Spinal cord (tissue), 10 donors: Measurements from ENCODE around the gene B3GNT9. TPM values are rescaled to one million over a fixed set of nuclear protein-coding genes. Genes with fewer than 3 reads are reported as not detected.

Source experiments
- DNase-seq, 6 donors: peaks; one replicate each; pipeline versions ENCODE4 v3.0.0 to v3.0.0-alpha.2; 2013 to 2015; ENCODE audit warnings: low spot score in 6 of 6, low read depth in 4 of 6
- H3K27ac ChIP-seq: one replicate; pipeline ENCODE4 v1.5.1; 2013; ENCODE audit warnings: low read depth, low read length, control low read depth
- H3K27me3 ChIP-seq: one replicate; pipeline ENCODE4 v1.6.1; 2013; ENCODE audit warnings: low read length; ENCODE audit not compliant: control insufficient read depth, insufficient read depth
- H3K36me3 ChIP-seq: one replicate; pipeline ENCODE4 v1.6.1; 2013; ENCODE audit warnings: low read length; ENCODE audit not compliant: control insufficient read depth, insufficient read depth
- H3K4me1 ChIP-seq: one replicate; pipeline ENCODE4 v1.6.1; 2013; ENCODE audit warnings: low read length; ENCODE audit not compliant: control insufficient read depth, insufficient read depth
- H3K4me3 ChIP-seq: one replicate; pipeline ENCODE4 v1.5.1; 2013; ENCODE audit warnings: low read depth, low read length, control low read depth
- H3K9me3 ChIP-seq: one replicate; pipeline ENCODE4 v1.6.1; 2013; ENCODE audit warnings: low read length; ENCODE audit not compliant: control insufficient read depth, insufficient read depth
- WGBS: methylation state at CpG from one replicate; pipeline ENCODE4 v1.1.5; 2013; ENCODE audit warnings: missing lambda C conversion rate; ENCODE audit not compliant: insufficient coverage; 5-methylcytosine and 5-hydroxymethylcytosine counted together
- polyA plus RNA-seq, 2 donors: library from polyadenylated mRNA; unstranded; fragments of 120-200 nt; gene quantifications; one replicate each; pipeline ENCODE4 v1.2.1, GENCODE V29; 2013; ENCODE audit not compliant: insufficient read length in 2 of 2
- total RNA-seq, 2 donors: library from RNA; depleted of rRNA in 1 of 2; stranded (reverse); fragments of 120-200 nt in 1 of 2; fragments of >200 nt in 1 of 2; gene quantifications; one replicate each; pipeline versions ENCODE4 v1.2.3 to v1.2.4, GENCODE V29; 2013 to 2014
- donor health status: healthy.

The B3GNT9 gene
- total and polyA plus RNA-seq, 4 donors, result 6.2 to 34.9 (median 11.0) TPM

DNA sequence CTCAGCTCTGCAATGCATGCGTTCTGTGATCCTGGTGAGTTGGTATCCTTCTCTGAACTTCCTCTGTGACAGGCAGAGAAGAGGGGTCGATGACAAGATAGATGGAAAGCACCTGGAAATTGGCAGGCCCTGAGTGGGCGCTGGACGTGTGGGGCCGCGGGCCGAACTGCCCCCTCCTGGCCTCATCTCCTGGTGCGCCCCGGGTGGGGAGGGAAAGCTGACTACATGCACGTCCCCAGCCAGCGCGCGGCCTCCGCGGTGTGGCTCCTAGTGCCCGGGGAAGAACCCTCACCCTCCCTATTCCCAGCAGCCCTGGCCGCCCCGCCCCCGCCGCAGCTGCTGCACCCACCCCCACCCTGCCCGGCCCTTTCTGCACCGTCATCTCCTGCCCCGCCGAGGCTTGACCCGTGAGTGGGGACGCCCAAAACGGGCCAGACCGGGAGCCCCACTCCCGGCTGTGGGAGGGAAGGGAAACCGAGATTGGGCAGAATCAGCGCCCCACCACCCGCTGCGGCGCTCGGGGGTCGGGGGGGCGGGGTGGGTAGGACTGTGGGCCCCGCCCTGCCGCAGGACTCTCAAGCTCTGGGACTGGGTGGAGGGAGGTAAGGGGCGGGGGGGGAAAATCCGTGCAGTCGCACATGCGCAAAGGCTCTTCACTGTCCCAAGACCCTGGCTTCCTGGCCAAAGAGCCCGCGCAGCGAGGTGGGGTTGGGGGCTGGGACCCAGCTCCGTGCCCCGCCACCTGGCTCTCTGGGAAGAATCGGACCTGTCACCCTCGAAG is 19.6 kb upstream of the B3GNT9 start, which contains the start of gene NOL3:
Gene NOL3 (plus strand): TSS at position 371 of the 781 bp plus-strand sequence.
- Histone ChIP-seq H3K9me3 (no peaks in the 10 kb centered on the region), H3K36me3 (peaks cover 20% of the 10 kb centered on the region), H3K27me3 (peaks cover 74% of the 10 kb centered on the region), H3K4me3 (peak within 1 kb of the TSS; percentile 40), H3K27ac (peak within 1 kb of the TSS; percentile 57), H3K4me1 (peaks cover 48% of the 10 kb centered on the region)
- WGBS, result 2% methylated on average over 30 of the region's 50 CpGs
- DNase-seq, result peak in 2 of 6 donors; percentile 55 to 73

DNA sequence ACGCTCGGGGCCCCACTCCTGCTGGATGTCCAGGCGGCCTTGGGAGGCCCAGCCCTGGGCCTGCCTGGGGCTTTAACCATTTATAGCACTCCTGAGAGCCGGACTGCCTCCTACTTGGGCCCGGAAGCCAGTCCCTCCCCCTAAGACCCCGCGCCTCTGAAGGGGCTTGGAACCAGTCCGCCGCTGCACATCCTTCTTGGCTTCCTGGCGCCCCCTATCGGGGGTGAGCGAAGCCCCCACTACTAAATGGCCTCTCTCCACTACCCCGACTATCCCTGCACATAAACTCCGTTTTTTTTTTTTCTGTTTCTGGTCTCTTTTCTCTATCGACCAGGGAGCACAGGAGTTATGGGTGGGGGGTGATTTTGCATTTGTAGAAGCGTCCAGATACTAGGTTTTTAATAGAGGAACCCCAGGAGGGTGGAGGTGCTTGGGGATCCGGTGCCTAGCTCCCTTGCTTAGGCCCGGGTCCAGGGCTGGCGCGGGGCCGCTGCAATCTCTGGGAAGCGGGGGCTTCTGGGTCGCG is 18.9 kb upstream of the B3GNT9 start:
- H3K4me3 ChIP-seq, result peak overlapping the region; percentile 40
- peak in 2 of 6 donors; percentile 46 to 62 for DNase-seq
- peaks cover 75% of the 10 kb centered on the region for H3K27me3 ChIP-seq
- H3K36me3 ChIP-seq, result peaks cover 18% of the 10 kb centered on the region
- H3K4me1 ChIP-seq, result peaks cover 48% of the 10 kb centered on the region
- H3K9me3 ChIP-seq, result no peaks in the 10 kb centered on the region
- peak overlapping the region; percentile 33 for H3K27ac ChIP-seq
- WGBS, result 8% methylated on average over 19 of the region's 24 CpGs

DNA sequence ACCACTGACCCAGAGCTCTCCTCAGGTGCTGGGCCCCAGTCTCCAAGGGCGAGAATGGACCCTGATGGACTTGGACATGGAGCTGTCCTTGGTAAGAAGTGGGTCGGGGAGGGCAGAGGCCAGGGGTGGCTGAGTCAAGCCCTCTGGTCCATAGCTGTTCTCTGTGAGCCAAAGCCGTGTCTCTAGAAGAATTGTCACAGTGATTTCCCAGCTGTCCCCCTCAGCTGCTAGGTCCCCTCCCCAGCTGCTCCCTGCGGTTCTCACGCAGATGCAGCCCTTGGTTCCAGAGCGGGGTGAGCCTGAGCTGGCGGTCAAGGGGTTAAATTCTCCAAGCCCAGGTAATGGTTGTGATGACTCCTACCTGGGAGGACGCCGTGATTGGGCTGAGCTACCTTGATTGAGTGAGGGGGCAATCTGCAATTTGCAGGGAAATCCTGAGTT is 18.2 kb upstream of the B3GNT9 start:
- H3K9me3 ChIP-seq, result no peaks in the 10 kb centered on the region
- 24% methylated on average over 9 of the region's 9 CpGs for WGBS
- peaks cover 77% of the 10 kb centered on the region for H3K27me3 ChIP-seq
- H3K36me3 ChIP-seq, result peaks cover 16% of the 10 kb centered on the region
- no peak overlapping the region for H3K27ac ChIP-seq
- H3K4me1 ChIP-seq, result peaks cover 46% of the 10 kb centered on the region
- no peak for DNase-seq
- H3K4me3 ChIP-seq, result no peak overlapping the region

DNA sequence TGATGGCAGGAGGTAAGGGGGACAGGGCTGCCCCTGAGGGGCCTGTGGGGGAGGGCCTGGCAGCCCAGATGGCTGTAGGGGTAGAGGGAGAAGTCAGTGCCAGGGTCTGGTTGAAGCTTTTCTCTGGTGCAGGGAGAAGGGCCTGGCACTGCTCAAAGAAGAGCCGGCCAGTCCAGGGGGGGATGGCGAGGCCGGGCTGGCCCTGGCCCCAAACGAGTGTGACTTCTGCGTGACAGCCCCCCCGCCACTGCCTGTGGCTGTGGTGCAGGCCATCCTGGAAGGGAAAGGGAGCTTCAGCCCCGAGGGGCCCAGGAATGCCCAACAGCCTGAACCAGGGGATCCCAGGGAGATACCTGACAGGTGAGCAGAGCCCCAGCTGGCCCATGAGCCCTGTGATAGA is 16.8 kb upstream of the B3GNT9 start:
- H3K27me3 ChIP-seq, result peaks cover 80% of the 10 kb centered on the region
- H3K9me3 ChIP-seq, result no peaks in the 10 kb centered on the region
- DNase-seq, result no peak
- peaks cover 49% of the 10 kb centered on the region for H3K4me1 ChIP-seq
- no peak overlapping the region for H3K4me3 ChIP-seq
- peaks cover 16% of the 10 kb centered on the region for H3K36me3 ChIP-seq
- 48% methylated on average over 7 of the region's 7 CpGs for WGBS
- H3K27ac ChIP-seq, result no peak overlapping the region

DNA sequence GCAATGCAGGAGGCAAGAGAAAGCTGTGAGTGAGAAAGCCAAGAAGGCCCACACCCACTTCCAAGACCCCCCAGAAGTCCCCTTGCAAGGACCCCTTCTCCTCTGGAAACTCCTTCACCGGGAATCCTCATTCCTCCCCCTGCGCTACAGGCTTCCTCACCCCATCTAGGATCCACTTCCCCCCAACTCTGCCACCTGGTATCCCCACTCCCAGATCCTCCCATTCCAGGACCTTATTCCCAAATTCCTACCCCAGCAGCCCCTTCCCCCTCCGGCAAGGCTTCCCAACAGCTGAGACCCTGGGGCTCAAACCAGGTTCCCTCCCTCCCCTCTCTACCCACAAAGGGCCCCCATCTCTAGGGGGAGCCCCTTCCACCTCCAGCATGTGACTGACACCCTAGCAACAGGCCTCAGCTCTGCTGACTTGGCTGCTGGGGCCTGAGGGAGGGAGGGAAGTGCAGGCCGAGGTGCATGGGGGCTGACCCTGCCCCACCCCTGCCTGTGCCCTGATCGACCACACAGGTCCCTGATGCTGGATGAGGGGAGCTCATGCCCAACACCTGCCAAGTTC is 15.9 kb upstream of the B3GNT9 start:
- Histone ChIP-seq H3K27ac (no peak overlapping the region), H3K27me3 (peaks cover 88% of the 10 kb centered on the region)

DNA sequence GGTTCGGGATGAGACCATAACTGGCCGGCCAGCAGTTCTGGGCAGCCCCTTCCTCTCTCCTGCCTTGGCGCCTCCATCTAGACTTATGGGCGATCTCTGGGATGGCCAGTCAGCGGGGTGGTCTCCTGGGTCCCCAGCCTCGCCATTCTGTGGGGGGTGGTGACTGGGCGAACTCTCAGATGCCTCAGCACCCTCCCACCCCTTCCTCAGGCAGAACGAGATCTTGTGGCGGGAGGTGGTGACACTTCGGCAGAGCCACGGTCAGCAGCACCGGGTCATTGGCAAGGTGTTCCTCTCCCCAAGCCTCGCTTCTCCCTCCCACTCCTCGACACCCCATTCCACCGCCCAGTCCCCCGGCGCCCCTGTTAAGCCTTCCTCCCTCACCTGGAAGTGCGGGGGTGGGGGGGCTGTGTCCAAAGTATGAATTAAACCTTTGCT is 15.3 kb upstream of the B3GNT9 start:
- H3K4me1 ChIP-seq, result peaks cover 60% of the 10 kb centered on the region
- peaks cover 16% of the 10 kb centered on the region for H3K36me3 ChIP-seq
- H3K27me3 ChIP-seq, result peaks cover 89% of the 10 kb centered on the region
- no peak overlapping the region for H3K4me3 ChIP-seq
- no peaks in the 10 kb centered on the region for H3K9me3 ChIP-seq
- DNase-seq, result no peak
- H3K27ac ChIP-seq, result no peak overlapping the region
- WGBS, result 14% methylated on average over 5 of the region's 18 CpGs

More for the DNA sequence above, 15.9 kb upstream of the B3GNT9 start:
- no peaks in the 10 kb centered on the region for H3K9me3 ChIP-seq
- WGBS, result 34% methylated on average over 4 of the region's 5 CpGs
- H3K4me1 ChIP-seq, result peaks cover 54% of the 10 kb centered on the region
- H3K4me3 ChIP-seq, result no peak overlapping the region
- no peak for DNase-seq
- peaks cover 16% of the 10 kb centered on the region for H3K36me3 ChIP-seq

DNA sequence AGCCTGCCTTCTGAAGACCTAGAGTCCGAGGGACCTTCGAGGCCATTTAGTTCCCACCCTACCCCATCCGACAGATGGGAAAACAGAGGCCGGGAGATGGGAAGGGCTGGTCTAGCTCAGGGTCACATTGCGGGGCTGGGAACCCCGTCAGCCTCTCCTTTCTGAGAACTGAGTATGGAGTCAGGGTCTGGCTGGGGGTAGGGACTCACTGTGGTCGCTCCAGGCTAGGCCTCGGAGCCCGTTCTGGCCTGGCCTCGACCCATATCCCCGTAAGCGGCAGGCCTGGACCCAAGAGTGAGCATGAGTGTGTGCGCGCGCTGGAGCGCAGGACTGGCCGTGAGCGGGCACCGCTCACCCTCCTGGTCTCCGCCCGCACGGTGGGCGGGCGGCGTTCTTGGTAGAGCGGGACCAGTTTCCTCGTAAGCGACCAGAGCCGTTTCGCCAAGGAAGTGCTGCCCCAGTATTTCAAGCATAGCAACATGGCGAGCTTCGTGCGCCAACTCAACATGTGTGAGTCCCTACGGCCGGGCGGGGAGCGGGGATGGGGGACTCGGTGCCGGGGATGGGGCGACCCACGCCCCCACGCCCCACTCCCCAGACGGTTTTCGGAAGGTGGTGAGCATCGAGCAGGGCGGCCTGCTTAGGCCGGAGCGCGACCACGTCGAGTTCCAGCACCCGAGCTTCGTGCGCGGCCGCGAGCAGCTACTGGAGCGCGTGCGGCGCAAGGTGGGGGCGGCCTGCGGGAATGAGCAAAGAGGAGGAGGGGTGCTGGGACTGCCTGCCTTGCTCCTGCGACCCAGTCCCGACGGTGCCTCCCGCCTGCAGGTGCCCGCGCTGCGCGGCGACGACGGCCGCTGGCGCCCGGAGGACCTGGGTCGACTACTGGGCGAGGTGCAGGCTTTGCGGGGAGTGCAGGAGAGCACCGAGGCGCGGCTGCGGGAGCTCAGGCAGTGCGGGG is 14.6 kb upstream of the B3GNT9 start:
- peaks cover 91% of the 10 kb centered on the region for H3K27me3 ChIP-seq
- peak in 1 of 6 donors; percentile 41 for DNase-seq
- H3K27ac ChIP-seq, result no peak overlapping the region
- H3K4me3 ChIP-seq, result peak overlapping the region; percentile 21
- H3K4me1 ChIP-seq, result peaks cover 61% of the 10 kb centered on the region
- WGBS, result 3% methylated on average over 76 of the region's 85 CpGs
- no peaks in the 10 kb centered on the region for H3K9me3 ChIP-seq
- peaks cover 16% of the 10 kb centered on the region for H3K36me3 ChIP-seq

DNA sequence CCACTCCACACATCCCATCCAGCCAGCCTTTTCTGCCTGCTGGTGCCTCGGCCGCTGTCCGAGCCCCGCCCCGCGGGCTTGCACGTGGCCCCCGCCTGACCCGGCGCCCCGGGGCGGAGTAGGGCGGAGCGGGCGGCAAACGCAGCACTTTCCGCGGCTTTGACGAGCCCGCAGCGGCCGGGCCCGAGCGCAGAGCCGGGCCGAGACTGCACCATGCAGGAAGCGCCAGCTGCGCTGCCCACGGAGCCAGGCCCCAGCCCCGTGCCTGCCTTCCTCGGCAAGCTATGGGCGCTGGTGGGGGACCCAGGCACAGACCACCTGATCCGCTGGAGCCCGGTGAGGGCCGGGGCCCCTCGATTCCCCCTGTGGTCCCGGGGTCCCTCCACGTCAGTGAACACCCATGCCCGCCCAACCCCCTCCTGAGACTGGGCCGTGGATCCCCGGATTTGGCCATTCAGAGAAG is 13.8 kb upstream of the B3GNT9 start, which contains the start of gene HSF4:
Gene HSF4 (plus strand): TSS at position 147 of the 463 bp plus-strand sequence. CDS start 67 bp downstream, at position 214.
- DNase-seq, result peak in 1 of 6 donors; percentile 43
- Histone ChIP-seq H3K27me3 (peaks cover 93% of the 10 kb centered on the region), H3K4me1 (peaks cover 60% of the 10 kb centered on the region), H3K27ac (no peak within 1 kb of the TSS), H3K4me3 (peak within 1 kb of the TSS; percentile 33), H3K36me3 (peaks cover 13% of the 10 kb centered on the region), H3K9me3 (no peaks in the 10 kb centered on the region)
- under 1% methylated on average over 37 of the region's 41 CpGs for WGBS
